GM18499 (cell line): ENCODE results near the gene R3HDM4.
"Not testable (repeated sequence)": the region's sequence is repeated elsewhere in the genome, so short reads cannot be mapped to it uniquely, and the experiment has no call there.

Source experiments
- ATAC-seq: cut with Tn5 transposase; IDR thresholded peaks from one replicate; pipeline ENCODE4 v1.9.1; 2021; ENCODE audit warnings: moderate number of reproducible peaks; ENCODE audit not compliant: insufficient read depth, unreplicated experiment

R3HDM4 gene

DNA sequence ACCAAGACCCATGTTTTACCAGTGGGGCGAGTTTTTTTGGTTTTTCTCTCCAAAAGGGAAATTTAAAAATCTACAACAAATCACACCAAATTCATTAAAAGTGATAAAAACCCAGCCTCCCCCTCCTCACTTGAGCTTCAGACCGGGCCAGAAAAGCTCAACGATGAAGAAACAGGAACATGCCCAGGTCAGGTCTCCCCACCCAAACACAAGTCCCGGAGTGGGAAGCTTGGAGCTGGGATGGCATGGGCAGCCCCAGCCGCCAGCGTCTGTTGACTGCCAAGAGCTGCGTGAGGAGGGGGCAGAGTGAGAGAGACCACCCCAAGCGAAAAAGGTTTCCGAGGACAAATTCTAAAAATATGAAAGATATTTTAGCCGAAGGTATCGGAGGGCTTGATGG is 16.0 kb downstream of the R3HDM4 start:
- ATAC-seq: no peak

DNA sequence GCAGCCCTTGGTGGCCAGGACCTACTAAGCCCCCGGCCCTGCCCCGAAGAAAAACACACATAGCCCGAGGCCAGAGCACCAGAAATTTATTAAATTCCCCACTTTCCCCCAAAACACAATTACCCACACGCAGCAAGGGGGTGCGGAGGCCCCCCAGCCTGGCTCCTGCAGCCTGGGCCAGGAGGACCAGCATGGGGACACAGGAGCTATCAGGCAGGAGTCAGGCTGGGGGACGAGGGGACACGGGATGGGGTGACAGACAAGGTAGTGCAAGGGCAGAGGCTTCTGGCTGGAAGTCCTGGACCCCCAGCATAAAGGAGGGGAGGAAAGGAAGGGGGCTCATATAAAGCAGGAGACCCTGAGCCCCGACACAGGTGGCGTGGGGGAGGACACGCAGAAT is 16.6 kb downstream of the R3HDM4 start:
- no peak for ATAC-seq

DNA sequence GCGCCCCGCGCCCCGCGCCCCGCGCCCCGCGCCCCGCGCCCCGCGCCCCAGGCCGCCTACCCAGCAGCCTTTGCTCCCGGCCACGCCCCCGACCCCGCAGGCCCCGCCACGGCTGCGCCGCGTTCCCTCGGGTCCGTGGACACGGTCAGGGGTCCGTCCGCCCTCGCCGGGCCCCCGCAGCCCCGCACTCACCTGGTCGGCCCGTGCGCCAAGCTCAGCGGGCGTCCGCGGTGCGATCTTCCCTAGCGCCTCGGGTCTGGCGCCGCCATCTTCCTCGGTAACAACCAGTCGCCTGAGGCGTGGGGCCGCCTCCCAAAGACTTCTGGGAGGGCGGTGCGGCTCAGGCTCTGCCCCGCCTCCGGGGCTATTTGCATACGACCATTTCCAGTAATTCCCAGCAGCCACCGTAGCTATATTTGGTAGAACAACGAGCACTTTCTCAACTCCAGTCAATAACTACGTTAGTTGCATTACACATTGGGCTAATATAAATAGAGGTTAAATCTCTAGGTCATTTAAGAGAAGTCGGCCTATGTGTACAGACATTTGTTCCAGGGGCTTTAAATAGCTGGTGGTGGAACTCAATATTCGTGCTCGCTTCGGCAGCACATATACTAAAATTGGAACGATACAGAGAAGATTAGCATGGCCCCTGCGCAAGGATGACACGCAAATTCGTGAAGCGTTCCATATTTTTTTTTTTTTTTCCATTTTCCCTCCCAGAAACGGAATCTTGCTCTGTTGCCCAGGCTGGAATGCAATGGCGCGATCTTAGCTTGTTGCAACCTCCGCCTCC is 19.9 kb downstream of the R3HDM4 start, which contains the start of the genes MED16 and RNU6-9:
Gene MED16 (minus strand): TSS at position 294 of the 796 bp plus-strand sequence. CDS start 2,056 bp downstream, outside the sequence.
Gene RNU6-9 (plus strand): TSS at position 591 of the 796 bp plus-strand sequence.
- ATAC-seq: peak; percentile 60

DNA sequence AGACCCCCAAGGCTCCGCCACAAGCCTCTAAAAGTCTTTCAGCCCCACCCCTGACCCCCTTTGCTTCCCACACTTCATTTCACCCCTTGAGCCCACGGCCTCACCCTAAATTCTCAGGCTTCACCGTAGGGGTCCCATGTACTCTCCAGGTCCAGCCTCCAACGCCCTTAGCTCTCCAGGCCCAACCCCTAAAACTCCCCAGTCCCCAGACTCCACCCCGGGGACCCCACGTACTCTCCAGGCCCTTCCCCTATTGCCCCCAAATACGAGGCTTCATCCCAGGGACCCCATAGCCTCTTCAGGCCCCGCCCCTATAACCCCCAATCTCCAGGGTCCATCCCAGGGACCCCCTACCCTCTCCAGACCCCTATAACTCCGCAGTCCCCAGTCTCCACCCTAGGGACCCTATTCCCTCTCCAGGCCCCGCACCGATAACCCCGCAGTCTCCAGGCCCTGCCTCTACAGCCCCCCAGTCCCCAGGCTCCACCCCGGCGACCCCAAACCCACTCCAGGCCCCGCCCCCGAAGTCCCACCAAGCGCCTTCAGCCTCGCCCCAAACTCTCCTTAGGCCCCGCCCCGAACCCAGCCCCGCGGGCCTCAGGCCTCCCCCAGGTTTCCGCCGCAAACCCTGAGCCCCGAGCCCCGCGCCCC is 20.7 kb downstream of the R3HDM4 start:
- ATAC-seq: no peak

DNA sequence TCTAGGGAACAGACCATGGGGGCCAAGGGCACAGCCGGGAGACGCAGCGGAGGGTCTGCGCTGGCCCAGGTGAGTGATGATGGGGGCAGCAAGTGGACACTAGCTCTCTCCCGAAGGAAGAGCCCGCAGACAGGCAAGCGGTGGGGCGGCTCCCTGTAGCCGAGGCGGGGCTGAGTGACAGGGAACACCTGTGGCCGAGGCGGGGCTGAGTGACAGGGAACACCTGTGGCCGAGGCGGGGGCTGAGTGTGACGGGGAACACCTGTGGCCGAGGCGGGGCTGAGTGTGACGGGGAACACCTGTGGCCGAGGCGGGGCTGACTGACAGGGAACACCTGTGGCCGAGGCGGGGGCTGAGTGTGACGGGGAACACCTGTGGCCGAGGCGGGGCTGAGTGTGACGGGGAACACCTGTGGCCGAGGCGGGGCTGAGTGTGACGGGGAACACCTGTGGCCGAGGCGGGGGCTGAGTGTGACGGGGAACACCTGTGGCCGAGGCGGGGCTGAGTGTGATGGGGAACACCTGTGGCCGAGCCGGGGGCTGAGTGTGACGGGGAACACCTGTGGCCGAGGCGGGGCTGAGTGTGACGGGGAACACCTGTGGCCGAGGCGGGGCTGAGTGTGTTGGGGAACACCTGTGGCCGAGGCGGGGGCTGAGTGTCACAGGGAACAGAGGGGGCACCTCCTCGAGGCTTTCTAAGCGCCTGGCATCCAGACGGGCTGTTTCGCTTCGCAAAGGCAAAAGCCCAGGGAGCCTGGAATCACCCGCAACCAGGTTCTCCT is 21.4 kb downstream of the R3HDM4 start:
- not testable (repeated sequence) for ATAC-seq

DNA sequence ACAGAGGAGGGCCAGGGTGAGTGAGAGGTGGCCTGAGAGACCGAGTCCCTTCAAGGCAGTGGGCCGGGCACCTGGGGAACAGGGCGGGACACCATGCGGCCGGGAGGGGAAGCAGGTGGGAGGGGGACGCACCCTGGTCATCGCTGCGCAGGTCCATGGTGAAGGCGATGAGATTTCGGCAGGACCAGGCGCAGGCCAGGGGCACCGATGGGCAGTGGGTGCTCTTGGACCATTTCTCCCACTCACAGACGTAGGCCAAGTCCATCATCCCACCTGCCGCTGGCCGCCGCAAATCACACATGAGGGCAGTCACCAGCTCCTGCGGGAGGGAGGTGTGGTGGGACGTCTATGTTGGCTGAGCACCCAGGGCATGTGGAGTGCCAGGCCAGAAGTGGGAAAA is 22.2 kb downstream of the R3HDM4 start:
- no peak for ATAC-seq

DNA sequence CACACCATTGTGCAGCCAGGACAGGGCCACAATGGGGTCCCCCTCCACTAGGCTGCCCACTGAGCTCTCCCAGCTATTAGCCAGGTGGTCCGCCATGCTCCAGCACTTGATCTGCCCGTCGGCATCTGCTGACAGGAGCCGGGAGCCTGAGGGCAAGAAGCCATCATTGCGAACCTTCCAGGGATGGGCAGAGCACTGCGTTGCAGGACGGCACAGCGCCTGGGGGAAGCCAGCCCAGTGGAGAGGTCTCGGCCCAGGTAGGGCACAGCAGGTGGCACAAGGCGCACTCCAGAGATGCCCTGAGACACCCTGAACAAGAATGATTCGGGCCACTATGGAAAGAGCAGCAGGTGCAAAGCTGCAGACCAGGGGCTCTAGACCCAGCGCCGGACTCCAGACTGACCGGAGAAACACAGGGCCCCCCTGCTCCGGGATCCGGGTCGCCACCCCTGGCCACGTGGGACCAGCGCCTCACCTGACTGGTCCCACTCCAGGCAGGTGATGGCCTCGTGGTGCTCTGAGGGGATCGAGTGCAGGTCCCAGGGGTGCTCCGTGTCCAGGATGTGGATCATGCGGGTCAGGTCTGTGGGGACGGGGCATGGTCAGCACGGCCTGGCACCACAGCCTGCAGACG is 23.2 kb downstream of the R3HDM4 start:
- no peak for ATAC-seq

DNA sequence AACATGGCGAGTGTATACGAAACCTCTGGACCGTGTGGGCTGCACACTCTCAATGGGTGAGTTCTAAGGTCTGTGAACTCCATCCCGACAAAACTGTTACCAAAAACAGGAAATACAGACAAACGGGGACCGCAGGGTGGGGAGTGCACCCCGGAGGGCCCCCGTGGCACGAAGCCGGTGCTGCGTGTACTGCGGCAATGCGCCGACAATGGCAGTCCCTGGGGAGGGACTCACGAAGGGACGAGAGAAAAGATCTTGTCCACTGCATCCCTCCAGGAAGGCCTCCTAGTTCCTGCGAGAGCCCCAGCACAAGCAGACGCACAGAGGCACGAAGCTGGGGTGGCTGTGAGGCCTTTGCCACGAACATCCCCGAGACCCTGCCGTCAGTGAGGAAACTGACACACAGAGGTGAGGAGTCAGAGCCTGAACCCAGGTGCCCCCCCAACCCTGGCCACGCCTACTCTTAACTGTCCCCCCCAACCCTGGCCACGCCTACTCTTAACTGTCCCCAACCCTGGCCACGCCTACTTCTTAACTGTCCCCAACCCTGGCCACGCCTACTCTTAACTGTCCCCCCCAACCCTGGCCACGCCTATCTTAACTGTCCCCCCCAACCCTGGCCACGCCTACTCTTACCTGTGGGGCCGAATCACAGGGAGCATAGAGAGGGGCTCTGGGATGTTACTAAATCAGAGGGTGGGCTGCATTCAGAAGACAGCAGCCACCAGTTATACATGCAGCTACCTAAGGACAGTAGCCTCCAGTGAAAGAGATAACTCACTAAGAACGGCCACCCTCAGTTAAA is 24.2 kb downstream of the R3HDM4 start:
- ATAC-seq: no peak

DNA sequence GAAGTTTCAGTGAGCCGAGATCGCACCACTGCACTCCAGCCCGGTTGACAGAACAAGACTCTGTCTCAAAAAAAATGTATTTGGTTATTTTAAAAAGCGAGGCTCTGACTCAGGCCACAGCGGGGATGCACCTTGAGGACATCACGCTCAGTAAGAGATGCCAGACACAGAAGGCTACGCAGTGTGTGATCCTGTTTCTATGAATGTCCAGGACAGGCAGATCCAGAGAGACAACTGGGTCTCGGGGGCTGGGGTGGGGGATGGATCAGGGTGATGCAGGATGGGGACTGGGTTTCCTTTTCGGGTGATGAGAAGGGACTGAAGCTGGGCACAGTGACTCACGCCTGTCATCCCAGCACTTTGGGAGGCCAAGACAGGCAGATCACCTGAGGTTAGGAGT is 25.4 kb downstream of the R3HDM4 start:
- ATAC-seq: no peak

DNA sequence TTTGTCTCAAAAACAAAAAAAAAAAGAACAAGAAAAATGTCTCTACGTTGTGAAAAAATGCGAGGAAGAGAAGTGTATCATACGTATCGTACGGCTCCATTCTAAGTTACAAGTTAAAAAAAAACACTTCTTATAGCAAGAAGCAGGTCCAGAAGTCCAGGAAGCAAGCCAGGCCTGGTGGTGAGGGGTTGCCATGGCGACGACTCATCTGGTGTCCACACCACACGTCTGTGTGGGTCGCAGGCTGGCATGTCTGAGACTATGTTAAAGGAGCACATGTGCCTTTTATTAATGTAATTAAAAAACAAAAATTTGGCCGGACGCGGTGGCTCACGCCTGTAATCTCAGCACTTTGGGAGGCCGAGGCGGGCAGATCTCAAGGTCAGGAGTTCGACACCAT is 25.9 kb downstream of the R3HDM4 start:
- ATAC-seq: no peak

DNA sequence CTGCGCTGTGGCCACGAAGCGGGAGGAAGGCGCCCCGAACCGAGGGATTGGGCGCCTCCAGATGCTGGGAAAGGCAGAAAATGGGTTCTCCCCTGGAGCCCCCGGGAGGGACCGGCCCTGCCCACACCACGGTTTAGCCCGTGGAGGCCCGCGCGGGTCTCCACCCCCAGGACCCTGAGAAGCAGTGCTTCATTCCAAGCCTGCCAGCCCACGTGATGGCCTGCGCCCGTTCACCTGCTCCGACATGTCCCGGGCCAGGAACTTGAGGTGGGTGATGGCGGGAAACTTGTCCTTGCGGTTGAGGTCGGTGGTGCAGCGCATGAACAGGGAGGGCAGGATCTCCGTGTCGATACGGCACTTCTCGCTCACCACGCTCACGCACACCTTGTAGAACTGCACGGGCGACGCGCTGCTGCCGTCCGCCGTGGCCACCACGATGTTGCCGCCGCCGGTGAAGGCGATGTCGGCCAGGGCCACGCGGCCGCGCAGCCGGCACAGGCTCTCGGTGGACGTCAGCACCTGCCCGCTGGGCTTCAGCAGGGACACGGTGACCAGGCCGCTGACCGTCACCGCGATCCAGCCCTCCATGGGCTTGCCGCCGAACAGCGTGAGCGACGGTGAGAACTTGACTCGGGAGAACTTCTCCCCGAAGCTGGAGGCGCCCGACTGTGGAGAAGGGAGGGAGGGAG is 27.3 kb downstream of the R3HDM4 start:
- no peak for ATAC-seq

DNA sequence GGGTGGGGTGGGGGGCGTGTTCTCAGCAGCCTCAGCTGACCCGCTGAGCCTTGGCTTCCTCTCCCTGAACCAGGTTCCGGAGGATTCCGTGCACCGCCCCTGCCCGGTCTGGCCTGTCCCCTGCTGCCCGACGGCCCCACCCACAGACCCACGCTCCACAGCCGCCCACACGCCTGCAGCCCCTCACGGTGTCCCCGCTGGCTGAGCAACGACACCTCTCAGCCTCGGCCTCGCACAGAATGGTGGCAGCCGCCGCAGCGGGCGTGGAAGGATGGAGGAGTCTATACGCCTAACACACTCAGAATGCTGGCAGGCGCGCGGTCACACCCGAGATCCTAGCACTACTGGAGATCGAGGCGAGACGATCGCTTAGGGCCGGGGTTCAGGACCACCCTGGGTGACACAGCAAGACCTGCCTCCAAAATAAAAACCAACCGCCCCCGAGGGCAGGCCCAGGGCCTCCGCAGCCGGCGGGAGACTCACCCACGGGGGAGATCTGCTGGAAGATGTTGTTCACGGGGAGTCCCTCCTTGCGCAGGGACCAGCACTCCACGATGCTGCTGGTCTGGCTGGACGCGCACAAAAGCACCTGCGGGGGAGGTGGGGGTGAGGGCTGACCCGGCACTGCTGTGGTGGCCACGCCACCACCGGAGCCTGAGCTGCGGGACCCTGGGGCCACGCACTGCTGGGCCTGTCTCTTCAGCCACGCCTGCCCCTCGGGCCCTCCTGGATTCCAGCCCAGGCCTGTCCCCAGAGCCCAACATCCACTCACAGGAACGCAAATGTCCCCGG is 28.4 kb downstream of the R3HDM4 start:
- ATAC-seq: no peak

DNA sequence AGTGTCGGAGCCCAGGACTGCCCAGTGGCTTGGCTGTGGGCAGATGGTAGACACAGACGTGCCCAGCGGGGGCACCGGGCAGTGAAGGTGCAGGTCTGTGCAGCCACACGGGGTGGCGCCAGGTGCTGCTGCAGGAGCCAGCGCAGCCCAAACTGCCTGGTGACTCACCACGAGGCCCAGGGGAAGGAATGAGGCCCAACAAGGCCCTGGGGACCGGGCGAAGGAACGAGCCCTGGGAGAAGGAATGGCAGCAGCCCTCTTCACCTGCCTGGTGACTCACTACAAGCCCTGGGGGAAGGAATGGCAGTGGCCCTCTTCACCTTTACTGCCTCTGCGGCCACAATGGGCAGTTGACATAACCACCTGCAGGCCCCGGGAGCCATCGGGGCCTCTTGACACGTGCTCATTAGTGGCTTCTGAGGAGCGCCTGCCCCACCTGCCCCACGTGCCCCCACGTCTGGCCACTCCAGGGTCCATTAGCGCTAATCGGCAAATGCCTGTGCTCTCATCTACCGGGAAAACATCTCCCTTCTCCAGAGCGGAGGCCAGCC is 29.3 kb downstream of the R3HDM4 start:
- no peak for ATAC-seq

DNA sequence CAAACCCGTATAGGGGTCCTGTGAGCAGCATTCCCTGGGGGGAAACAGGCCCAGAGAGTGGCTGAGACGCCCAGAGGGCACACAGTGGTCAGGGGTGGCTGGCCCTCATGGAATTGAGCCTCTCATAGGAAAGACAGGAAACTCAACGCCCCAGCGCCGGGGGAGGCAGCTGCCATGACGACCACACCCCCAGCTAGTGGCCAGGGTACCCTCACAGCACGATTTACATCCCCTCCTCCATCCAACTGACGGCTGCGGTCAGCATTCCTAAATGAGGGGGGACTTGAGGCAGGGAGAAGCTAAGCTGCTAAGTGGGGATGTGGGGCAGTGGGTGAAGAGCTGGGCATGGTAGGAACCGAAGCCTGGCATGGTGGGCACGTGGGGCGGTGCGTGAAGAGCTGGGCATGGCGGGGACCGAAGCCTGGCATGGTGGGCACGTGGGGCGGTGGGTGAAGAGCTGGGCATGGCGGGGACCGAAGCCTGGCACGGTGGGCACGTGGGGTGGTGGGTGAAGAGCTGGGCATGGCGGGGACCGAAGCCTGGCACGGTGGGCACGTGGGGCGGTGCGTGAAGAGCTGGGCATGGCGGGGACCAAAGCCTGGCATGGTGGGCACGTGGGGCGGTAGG is 30.0 kb downstream of the R3HDM4 start:
- ATAC-seq: no peak

DNA sequence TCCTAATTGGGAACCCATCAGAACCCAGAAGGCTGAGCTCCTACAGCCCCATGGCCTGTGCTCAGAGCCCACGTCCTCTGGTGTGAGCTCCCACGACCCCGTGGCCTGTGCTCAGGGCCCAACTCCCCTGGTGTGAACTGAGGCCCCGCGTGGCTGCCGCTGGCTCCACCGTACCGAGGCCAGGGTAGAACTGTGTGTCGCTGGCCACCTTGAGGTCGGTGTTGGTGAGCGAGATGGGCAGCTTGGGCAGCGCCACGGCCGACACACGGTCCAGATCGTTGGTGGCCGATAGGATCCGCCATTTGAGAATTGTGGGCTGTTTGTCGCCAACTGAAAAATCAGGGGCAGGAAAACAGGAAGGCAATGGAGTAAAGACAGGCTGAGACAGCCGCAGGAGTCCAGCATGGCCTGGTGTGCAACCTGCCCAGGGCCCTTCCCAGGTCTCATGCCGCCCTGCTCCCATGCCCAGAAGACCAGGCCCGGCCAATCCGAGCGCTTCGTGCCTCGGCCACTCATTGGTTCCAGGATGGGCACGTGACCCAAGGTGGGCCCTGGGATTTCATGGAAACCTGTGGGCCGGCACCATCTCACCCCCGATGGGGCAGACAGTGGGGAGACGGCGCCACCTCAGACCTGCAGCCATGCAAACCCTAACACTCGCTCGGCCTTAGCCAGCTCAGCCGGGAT is 31.5 kb downstream of the R3HDM4 start:
- no peak for ATAC-seq

DNA sequence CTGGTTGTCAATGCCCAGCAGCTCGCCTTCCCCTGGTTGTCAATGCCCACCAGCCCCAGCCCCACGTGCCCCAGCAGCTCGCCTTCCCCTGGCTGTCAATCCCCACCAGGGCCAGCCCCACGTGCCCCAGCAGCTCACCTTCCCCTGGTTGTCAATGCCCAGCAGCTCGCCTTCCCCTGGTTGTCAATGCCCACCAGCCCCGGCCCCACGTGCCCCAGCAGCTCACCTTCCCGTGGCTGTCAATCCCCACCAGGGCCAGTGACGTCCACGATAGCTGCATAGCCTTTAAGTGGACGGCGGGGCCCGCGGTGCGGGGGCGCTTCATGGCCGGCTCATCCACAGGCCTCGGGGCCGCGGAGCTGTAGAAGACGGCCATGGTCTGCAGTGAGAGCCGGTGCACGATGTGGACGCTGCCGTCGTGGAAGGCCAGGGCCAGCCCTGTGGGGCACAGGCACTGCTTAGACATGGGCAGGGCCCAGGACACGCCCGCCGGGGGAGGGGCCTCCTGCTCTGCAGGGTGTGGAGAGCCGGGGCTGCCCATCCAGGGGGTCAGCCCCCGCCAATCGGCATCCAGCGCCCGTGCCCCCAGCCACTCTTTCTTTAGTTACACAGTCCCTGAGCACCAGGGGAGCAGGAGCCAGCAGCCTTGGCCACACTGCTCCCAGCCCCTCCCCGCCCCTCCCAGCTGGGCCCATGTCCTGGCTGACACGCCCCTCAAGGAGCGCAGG is 33.1 kb downstream of the R3HDM4 start:
- ATAC-seq: no peak
